KOPT-K1 (cell line): ENCODE results near the gene COL7A1.

Experiments used
- H3K27ac ChIP-seq: fragments of 200-600 bp; sonication (generic); 2 replicates; pipeline ENCODE4 v1.5.1; 2016; ENCODE audit warnings: antibody characterized with exemption, mild to moderate bottlenecking, low read depth, low read length; ENCODE audit not compliant: poor library complexity, severe bottlenecking
- H3K36me3 ChIP-seq: fragments of 200-600 bp; sonication (generic); 2 replicates; pipeline ENCODE4 v1.5.1; 2017; ENCODE audit warnings: antibody characterized with exemption, mild to moderate bottlenecking, low read length, moderate library complexity; ENCODE audit not compliant: insufficient read depth
- H3K9me3 ChIP-seq: fragments of 200-600 bp; sonication (generic); 2 replicates; pipeline ENCODE4 v1.5.1; 2017; ENCODE audit warnings: antibody characterized with exemption, low read length, mild to moderate bottlenecking; ENCODE audit not compliant: insufficient read depth, poor library complexity, severe bottlenecking

Gene COL7A1

GRCh38 chr3:48585411-48585810 is 9.7 kb downstream of the COL7A1 start:
- H3K9me3 ChIP-seq = no peaks in the 10 kb centered on the region
- no peaks in the 10 kb centered on the region for H3K36me3 ChIP-seq

GRCh38 chr3:48584836-48585235 is 10.3 kb downstream of the COL7A1 start:
- Histone ChIP-seq H3K36me3 (no peaks in the 10 kb centered on the region), H3K27ac (no peak overlapping the region), H3K9me3 (no peaks in the 10 kb centered on the region)

More at GRCh38 chr3:48585411-48585810, 9.7 kb downstream of the COL7A1 start:
- no peak overlapping the region for H3K27ac ChIP-seq

GRCh38 chr3:48581621-48582481 is 13.3 kb downstream of the COL7A1 start:
- H3K36me3 ChIP-seq = no peaks in the 10 kb centered on the region
- no peaks in the 10 kb centered on the region for H3K9me3 ChIP-seq
- H3K27ac ChIP-seq = no peak overlapping the region

GRCh38 chr3:48576647-48577046 is 18.5 kb downstream of the COL7A1 start:
- no peak overlapping the region for H3K27ac ChIP-seq
- no peaks in the 10 kb centered on the region for H3K9me3 ChIP-seq
- H3K36me3 ChIP-seq = no peaks in the 10 kb centered on the region

- Histone ChIP-seq H3K36me3 (no peaks in the 10 kb centered on the region), H3K27ac (no peak overlapping the region), H3K9me3 (no peaks in the 10 kb centered on the region)
Measured at GRCh38 chr3:48575366-48575765, 19.8 kb downstream of the COL7A1 start.

GRCh38 chr3:48573973-48574585 is 21.1 kb downstream of the COL7A1 start:
- H3K9me3 ChIP-seq = no peaks in the 10 kb centered on the region
- H3K27ac ChIP-seq = no peak overlapping the region
- H3K36me3 ChIP-seq = no peaks in the 10 kb centered on the region

GRCh38 chr3:48572517-48572916 is 22.6 kb downstream of the COL7A1 start:
- no peaks in the 10 kb centered on the region for H3K36me3 ChIP-seq
- H3K9me3 ChIP-seq = no peaks in the 10 kb centered on the region
- H3K27ac ChIP-seq = no peak overlapping the region

GRCh38 chr3:48571938-48572337 is 23.2 kb downstream of the COL7A1 start:
- Histone ChIP-seq H3K9me3 (no peaks in the 10 kb centered on the region), H3K36me3 (no peaks in the 10 kb centered on the region), H3K27ac (no peak overlapping the region)

GRCh38 chr3:48569808-48570450 is 25.2 kb downstream of the COL7A1 start:
- no peaks in the 10 kb centered on the region for H3K36me3 ChIP-seq
- no peak overlapping the region for H3K27ac ChIP-seq
- no peaks in the 10 kb centered on the region for H3K9me3 ChIP-seq

GRCh38 chr3:48569400-48569799 is 25.7 kb downstream of the COL7A1 start:
- no peaks in the 10 kb centered on the region for H3K9me3 ChIP-seq
- H3K36me3 ChIP-seq = no peaks in the 10 kb centered on the region
- no peak overlapping the region for H3K27ac ChIP-seq

GRCh38 chr3:48568476-48568875 is 26.7 kb downstream of the COL7A1 start:
- Histone ChIP-seq H3K36me3 (no peaks in the 10 kb centered on the region), H3K27ac (no peak overlapping the region)

GRCh38 chr3:48567500-48567899 is 27.6 kb downstream of the COL7A1 start:
- Histone ChIP-seq H3K9me3 (no peaks in the 10 kb centered on the region), H3K36me3 (no peaks in the 10 kb centered on the region), H3K27ac (no peak overlapping the region)

More at GRCh38 chr3:48568476-48568875, 26.7 kb downstream of the COL7A1 start:
- H3K9me3 ChIP-seq = no peaks in the 10 kb centered on the region

- Histone ChIP-seq H3K9me3 (no peaks in the 10 kb centered on the region), H3K36me3 (no peaks in the 10 kb centered on the region), H3K27ac (no peak overlapping the region)
Measured at GRCh38 chr3:48567090-48567489, 28.0 kb downstream of the COL7A1 start.

- no peaks in the 10 kb centered on the region for H3K9me3 ChIP-seq
- no peak overlapping the region for H3K27ac ChIP-seq
- no peaks in the 10 kb centered on the region for H3K36me3 ChIP-seq
Measured at GRCh38 chr3:48566401-48566760, 28.7 kb downstream of the COL7A1 start.

GRCh38 chr3:48565591-48566400 is 29.3 kb downstream of the COL7A1 start:
- no peak overlapping the region for H3K27ac ChIP-seq
- H3K9me3 ChIP-seq = no peaks in the 10 kb centered on the region
- no peaks in the 10 kb centered on the region for H3K36me3 ChIP-seq
